Raji (cell line): ENCODE data around the gene KLHL36.

Source experiments
- POLR2A ChIP-seq: IDR thresholded peaks from 2 replicates; pipeline ENCODE4 v1.6.1; 2011; ENCODE audit warnings: low read depth, low read length, control low read depth; ENCODE audit not compliant: insufficient read depth

The KLHL36 gene

GRCh38 chr16:84647828-84648594 is at the start of gene KLHL36:
Gene KLHL36 (plus strand): TSS chr16:84648511. CDS start chr16:84650868, 2,357 bp downstream.
- TF ChIP-seq POLR2A = peak; percentile 40; the same call in 1 of the 2 replicates

GRCh38 chr16:84599521-84600202 is 48.6 kb upstream of the KLHL36 start:
- peak; percentile 43 for TF ChIP-seq POLR2A

GRCh38 chr16:84600343-84601229 is 47.7 kb upstream of the KLHL36 start:
- TF ChIP-seq POLR2A = peak; percentile 34; the same call in 1 of the 2 replicates

- no peak for TF ChIP-seq POLR2A
Observed at GRCh38 chr16:84603140-84603816, 45.0 kb upstream of the KLHL36 start.

GRCh38 chr16:84603940-84604339 is 44.4 kb upstream of the KLHL36 start:
- TF ChIP-seq POLR2A = no peak

- no peak for TF ChIP-seq POLR2A
Observed at GRCh38 chr16:84604477-84605013, 43.8 kb upstream of the KLHL36 start.

GRCh38 chr16:84605339-84605848 is 42.9 kb upstream of the KLHL36 start:
- TF ChIP-seq POLR2A = no peak

GRCh38 chr16:84606081-84606875 is 42.0 kb upstream of the KLHL36 start:
- TF ChIP-seq POLR2A = no peak

GRCh38 chr16:84607061-84607460 is 41.2 kb upstream of the KLHL36 start:
- TF ChIP-seq POLR2A = no peak

- peak; percentile 34; the same call in 1 of the 2 replicates for TF ChIP-seq POLR2A
Observed at GRCh38 chr16:84607694-84608093, 40.6 kb upstream of the KLHL36 start.

GRCh38 chr16:84608282-84608681 is 40.0 kb upstream of the KLHL36 start:
- no peak for TF ChIP-seq POLR2A

GRCh38 chr16:84609563-84610177 is 38.6 kb upstream of the KLHL36 start:
- no peak for TF ChIP-seq POLR2A

GRCh38 chr16:84610376-84610775 is 37.9 kb upstream of the KLHL36 start:
- TF ChIP-seq POLR2A = no peak
